Coronary artery (tissue), 2 donors: ENCODE measurements around the gene CFAP410.
"Not testable (repeated sequence)": the region's sequence is repeated elsewhere in the genome, so short reads cannot be mapped to it uniquely, and the experiment has no call there.

Experiments
- DNase-seq: peaks from one replicate; pipeline ENCODE4 v3.0.0-alpha.2; 2017; ENCODE audit warnings: low spot score
- H3K27ac ChIP-seq, 2 donors: fragments of 200-600 bp; sonication (generic); one replicate each; pipeline ENCODE4 v1.5.1; 2016 to 2019
- H3K4me3 ChIP-seq: fragments of 200-600 bp; sonication (generic); 2 replicates; pipeline ENCODE4 v1.5.1; 2016; ENCODE audit warnings: mild to moderate bottlenecking, moderate library complexity
- TF ChIP-seq, protein P1 (sequence below): fragments of 200-600 bp; sonication (generic); IDR thresholded peaks from one replicate; pipeline ENCODE4 v1.5.1; 2019; ENCODE audit warnings: antibody characterized with exemption

The CFAP410 gene

DNA sequence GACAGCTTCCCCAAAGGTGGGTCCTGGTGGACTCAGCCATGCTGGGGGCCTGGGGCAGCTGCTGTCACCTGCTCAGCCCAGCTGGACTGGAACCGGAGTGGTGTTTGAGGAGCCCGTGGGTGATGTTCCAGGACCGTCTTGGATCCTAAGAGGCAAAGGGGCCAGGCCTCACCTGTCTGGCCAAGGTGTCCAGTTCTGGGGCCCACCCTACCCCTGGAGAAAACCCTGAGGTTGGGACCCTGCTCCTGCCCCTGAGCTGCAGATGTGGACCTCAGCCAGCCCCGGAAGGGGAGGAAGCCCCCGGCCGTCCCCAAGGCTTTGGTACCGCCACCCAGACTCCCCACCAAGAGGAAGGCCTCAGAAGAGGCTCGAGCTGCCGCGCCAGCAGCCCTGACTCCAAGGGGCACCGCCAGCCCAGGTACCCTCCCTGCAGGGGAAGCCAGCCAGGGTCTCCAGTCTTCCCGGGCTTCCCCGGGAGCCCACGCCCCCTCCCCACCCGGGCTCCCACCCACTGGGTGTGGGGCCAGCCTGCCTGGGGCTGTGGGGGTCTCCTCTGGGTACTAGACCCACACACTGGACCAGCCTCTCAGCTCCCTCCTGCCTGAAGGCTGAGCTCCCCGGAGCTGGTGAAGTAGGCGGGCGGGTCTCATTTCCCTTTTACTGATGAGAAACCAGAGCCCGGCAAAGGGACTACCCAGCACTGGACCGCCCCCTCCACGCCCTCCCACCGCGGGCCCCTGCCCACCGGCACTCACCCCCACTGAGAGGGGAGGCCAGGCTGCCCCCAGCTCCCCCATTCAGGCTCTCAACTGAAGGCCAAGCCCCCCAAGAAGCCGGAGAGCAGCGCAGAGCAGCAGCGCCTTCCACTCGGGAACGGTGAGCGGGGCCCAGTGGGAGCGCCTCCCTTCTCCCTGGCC is 52.2 kb downstream of the CFAP410 start:
- H3K27ac ChIP-seq = no peak overlapping the region
- DNase-seq = no peak
- TF ChIP-seq, protein P1, sequence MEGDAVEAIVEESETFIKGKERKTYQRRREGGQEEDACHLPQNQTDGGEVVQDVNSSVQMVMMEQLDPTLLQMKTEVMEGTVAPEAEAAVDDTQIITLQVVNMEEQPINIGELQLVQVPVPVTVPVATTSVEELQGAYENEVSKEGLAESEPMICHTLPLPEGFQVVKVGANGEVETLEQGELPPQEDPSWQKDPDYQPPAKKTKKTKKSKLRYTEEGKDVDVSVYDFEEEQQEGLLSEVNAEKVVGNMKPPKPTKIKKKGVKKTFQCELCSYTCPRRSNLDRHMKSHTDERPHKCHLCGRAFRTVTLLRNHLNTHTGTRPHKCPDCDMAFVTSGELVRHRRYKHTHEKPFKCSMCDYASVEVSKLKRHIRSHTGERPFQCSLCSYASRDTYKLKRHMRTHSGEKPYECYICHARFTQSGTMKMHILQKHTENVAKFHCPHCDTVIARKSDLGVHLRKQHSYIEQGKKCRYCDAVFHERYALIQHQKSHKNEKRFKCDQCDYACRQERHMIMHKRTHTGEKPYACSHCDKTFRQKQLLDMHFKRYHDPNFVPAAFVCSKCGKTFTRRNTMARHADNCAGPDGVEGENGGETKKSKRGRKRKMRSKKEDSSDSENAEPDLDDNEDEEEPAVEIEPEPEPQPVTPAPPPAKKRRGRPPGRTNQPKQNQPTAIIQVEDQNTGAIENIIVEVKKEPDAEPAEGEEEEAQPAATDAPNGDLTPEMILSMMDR = no peak
- H3K4me3 ChIP-seq = no peak overlapping the region

DNA sequence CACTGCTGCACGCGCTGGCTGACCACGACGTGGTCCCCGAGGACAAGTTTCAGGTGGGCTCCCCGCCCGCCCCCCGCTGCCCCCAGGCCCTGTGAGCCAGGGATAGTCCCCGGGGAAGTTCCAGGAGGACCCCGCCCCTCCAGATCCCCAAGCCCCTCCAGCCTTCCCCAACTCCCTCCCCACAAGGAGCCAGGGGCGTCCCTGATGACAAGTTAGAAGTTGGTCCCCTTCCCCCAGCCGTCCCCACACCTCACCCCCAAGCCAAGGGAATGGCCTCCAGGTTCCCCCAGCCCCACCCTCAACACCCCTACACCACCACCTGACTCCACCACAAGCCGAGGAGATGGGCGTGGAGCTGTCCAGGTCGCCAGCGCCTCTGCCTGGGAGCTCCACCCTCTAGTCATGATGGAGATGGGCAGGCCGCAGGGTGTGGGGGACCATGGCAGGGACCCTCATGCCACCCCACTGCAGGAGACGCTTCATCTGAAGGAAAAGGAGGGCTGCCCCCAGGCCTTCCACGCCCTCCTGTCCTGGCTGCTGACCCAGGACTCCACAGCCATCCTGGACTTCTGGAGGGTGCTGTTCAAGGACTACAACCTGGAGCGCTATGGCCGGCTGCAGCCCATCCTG is 53.0 kb downstream of the CFAP410 start:
- DNase-seq = no peak
- TF ChIP-seq, protein P1 = no peak
- Histone ChIP-seq H3K4me3 (peak overlapping the region; percentile 56), H3K27ac (no peak overlapping the region)

DNA sequence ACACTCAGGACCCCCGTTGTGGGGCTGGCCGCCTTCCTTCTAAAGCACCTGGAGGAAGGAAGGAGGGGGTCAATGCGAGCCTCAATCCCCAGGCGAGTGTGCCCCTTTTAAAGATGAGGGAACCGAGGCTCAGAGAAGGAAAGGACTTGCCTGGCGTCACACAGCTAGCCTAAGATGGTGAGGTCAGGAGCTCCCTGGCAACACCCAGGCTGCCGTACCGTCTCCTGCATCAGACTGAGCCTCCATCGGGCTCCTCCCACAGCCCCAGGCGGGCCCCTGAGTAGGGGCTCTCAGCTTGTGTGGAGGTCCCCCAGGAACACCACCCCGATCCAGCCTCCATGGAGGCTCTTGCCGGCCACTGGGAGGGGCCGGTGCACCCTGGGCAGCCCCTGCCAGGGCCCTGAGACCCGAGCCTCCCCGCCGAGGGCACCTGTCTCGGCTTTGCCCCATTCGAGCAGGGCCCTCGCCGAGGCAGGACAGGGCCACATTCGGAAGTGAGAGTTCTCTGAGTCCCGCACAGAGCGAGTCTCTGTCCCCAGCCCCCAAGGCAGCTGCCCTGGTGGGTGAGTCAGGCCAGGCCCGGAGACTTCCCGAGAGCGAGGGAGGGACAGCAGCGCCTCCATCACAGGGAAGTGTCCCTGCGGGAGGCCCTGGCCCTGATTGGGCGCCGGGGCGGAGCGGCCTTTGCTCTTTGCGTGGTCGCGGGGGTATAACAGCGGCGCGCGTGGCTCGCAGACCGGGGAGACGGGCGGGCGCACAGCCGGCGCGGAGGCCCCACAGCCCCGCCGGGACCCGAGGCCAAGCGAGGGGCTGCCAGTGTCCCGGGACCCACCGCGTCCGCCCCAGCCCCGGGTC is 53.8 kb downstream of the CFAP410 start, which contains the start of gene AIRE:
AIRE (plus strand) TSS at position 739 of the 855 bp plus-strand sequence. CDS start 131 bp downstream, outside the sequence.
- H3K27ac ChIP-seq = no peak within 1 kb of the TSS
- no peak for DNase-seq
- H3K4me3 ChIP-seq = peak within 1 kb of the TSS; percentile 56
- TF ChIP-seq, protein P1 = no peak

DNA sequence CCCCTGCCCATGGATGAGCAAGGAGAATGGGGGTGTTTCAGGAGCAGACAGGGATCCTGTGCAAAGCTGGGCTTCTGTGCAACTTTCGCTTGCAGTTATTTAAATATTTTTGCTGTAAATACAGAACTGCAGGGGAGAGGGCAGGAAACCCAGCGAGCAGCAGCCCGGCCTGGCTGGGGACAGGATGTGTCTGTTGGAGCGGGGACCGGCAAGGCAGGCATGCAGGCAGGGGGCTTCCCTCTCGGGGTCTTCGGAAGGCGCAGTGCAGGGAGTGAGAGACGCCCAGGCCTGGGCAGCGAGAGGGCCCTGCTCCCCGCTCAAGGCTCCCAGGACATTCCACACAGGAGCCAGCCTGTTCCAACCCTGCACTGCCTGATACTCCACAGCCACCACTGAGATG is 55.2 kb downstream of the CFAP410 start:
- no peak overlapping the region for H3K4me3 ChIP-seq
- TF ChIP-seq, protein P1 = no peak
- no peak for DNase-seq
- no peak overlapping the region for H3K27ac ChIP-seq

DNA sequence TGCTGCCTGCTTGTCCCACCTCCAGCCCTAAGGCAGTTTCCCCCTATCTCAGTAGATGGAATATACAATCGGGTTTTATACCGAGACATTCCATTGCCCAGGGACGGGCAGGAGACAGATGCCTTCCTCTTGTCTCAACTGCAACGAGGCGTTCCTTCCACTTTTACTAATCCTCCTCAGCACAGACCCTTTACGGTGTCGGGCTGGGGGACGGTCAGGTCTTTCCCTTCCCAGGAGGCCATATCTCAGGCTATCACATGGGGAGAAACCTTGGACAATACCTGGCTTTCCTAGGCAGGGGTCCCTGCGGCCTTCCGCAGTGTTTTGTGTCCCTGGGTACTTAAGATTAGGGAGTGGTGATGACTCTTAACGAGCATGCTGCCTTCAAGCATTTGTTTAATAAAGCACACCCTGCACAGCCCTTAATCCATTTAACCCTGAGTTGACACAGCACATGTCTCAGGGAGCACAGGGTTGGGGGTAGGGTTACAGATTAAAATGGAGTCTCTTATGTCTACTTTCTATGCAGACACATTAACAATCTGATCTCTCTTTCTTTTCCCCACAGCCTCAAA is 55.9 kb downstream of the CFAP410 start:
- DNase-seq, H3K4me3 ChIP-seq, H3K27ac ChIP-seq: not testable (repeated sequence)

DNA sequence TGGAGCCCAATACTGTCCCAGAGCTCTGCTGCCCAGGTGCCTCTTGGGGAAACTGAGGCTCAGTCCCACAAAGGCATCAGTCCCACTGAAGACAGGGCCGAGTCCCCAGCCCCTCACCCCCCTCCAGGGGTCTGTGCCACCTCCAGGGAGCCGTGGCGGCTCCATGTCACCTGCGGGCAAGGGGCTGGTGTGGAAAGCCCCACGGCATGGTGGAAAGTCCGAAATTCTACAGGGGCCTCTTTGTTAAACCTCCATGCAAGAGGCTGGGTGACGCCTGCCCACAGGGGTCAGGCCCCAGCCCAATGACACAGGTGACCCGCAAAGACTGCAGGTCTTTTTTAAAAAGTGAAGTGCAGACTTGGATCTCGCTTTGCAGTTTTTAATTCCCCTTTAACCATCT is 56.8 kb downstream of the CFAP410 start:
- no peak overlapping the region for H3K4me3 ChIP-seq
- H3K27ac ChIP-seq = no peak overlapping the region
- TF ChIP-seq, protein P1 = no peak
- no peak for DNase-seq

DNA sequence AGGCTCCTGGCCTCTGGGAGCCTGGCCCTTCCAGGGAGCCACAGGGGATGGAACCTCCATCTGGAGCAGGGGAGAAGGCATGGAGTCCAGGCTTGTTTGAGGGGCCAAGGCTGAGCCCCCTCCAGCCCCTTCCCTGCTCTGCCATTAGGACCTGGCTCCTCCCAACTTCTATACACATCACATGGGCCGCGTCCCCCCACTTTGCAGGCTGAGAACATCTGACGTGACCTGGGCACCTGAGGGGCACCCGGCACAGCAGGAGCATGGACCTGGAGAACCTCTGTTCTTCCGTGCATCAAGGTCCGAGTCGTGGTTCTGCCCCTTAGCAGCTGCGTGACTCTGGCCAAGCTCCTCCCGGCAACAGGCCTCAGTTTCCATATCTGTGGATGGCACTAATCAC is 57.4 kb downstream of the CFAP410 start:
- no peak for DNase-seq
- TF ChIP-seq, protein P1 = no peak
- Histone ChIP-seq H3K4me3 (no peak overlapping the region), H3K27ac (no peak overlapping the region)
